Hepatic stellate cell (primary cell): Measurements from ENCODE around the gene TLK2.
"Not testable (repeated sequence)": the region's sequence is repeated elsewhere in the genome, so short reads cannot be mapped to it uniquely, and the experiment has no call there.

Experiments
- DNase-seq: peaks from one replicate; pipeline ENCODE4 v3.0.0; 2011; ENCODE audit warnings: low spot score

The TLK2 gene

GRCh38 chr17:62490990-62491389 is 12.4 kb downstream of the TLK2 start:
- not testable (repeated sequence) for DNase-seq

DNA sequence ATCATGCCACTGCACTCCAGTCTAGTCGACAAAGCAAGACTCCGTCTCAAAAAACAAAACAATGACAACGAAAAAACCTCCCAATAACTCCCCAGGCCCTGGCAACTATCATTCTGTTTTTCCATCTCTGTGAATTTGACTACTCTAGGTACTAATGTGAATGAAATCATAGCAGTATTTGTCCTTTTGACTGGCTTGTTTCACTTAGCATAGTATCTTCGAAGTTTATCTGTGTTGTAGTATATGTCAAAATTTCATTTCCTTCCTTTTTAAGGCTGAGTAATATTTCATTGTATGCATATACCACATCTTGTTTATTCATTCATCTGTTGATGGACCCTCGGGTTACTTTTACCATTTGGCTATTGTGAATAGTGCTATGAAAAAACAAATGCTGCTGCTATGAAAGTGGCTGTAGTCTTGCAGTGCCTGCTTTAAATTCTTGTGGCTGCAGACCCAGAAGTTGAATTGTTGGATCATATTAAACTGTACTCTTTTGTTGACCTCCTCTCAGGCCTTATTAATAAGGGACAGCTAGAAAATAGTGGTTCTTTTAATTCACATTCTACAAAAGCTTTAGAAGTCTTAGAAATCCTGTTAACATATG is 14.5 kb downstream of the TLK2 start:
- not testable (repeated sequence) for DNase-seq

DNA sequence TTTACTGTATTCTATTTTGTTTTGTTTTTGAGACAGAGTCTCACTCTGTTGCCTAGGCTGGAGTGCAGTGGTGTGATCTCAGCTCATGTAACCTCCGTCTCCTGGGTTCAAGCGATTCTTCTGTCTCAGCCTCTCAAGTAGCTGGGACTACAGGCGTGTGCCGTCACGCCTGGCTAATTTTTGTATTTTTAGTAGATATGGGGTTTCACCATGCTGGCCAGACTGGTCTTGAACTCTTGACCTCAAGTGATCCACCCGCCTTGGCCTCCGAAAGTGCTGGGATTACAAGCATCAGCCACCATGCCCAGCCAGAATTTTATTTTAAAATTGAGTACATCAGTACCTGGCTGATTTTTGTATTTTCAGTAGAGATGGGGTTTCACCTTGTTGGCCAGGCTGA is 15.4 kb downstream of the TLK2 start:
- not testable (repeated sequence) for DNase-seq

DNA sequence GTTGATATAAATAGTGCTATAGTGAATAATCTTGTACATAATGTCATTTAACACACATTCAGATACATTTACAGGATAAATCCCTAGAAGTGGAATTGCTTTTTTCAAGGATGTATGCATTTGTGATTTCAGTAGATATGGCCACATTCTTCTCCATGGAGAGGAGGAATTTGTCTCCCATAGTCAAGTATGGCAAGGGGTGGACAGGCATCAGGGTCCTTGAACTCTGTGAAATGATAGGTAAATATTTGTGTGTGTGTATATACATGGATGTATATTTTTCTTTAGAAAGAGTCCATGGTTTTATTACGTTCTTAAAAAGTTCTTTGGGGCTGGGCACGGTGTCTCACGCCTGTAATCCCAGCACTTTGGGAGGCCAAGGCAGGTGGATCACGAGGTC is 17.7 kb downstream of the TLK2 start:
- DNase-seq: not testable (repeated sequence)

DNA sequence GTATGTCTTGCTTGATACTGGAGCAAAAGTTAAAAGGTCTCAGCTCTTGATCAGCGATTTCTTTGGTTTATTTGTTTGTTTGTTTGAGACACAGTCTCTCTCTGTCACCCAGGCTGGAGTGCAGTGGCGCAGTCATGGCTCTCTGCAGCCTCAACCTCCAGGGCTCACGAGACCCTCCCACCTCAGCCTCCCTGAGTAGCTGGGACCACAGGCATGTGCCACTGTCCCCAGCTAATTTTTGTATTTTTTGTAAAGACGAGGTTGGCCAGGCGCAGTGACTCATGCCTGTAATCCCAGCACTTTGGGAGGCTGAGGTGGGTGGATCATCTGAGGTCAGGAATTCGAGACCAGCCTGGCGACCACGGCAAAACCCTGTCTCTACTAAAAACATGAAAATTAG is 20.2 kb downstream of the TLK2 start:
- DNase-seq: not testable (repeated sequence)

DNA sequence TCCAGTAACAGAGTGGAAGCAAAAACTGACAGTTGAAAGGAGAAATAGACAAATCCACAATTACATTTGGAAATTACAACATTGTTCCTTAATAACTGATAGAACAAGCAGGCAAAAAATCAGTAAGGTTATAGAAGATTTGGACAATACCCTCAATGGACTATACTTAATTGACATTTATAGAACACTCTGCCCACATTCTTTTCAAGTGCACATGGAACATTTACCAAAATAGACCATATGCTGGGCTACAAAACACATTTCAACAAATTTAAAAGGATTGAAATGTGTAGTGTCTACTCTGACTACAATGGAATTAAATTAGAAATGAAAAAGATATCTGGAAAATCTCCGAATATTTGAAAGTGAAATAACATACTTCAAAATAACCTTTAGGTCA is 21.8 kb downstream of the TLK2 start:
- DNase-seq: not testable (repeated sequence)

GRCh38 chr17:62504857-62505256 is 26.2 kb downstream of the TLK2 start:
- not testable (repeated sequence) for DNase-seq

GRCh38 chr17:62507191-62507836 is 28.7 kb downstream of the TLK2 start:
- not testable (repeated sequence) for DNase-seq

DNA sequence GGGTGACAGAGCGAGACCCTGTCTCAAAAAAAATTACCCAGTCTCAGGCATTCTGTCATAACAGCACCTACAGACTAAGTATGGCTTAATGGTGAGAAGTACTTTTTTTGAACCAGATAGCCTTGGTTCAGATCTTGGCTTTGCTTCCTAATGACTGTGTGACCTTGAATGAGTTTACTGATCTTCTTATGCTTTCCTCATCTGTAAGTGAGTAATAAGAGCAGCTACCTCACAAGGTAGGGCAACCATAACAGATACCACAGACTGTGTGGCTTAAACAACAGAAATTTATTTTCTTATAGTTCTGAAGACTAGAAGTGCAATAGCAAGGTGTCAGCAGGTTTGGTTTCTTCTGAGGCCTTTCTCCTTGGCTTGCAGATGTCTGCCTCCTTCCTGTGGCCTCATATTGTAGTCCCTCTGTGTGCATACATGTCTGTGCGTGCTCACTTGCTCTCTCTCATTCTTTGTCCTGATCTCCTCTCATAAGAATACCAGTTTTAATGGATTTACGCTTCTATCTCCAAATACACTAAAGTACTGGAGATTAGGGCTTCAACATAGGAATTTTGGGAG is 31.7 kb downstream of the TLK2 start:
- not testable (repeated sequence) for DNase-seq

DNA sequence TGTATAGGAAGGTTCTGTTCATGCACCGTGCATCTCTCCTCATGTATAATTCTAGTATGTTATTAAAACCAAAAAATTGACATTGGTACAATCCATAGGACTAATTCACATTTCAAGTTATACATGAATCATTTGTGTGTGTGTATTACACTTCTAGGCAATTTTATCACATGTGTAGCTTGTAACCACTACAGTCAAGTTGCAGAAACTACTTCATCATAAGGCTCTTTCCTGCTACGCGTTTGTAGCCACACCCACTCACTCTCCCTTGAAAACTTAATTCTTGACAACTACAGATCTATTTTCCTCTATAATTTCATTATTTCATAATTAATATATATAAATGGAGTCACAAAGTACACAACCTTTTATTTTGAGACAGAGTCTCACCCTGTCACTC is 32.4 kb downstream of the TLK2 start:
- DNase-seq: not testable (repeated sequence)

- not testable (repeated sequence) for DNase-seq
Observed at GRCh38 chr17:62516376-62516775, 37.8 kb downstream of the TLK2 start.

- not testable (repeated sequence) for DNase-seq
Observed at GRCh38 chr17:62521295-62521694, 42.7 kb downstream of the TLK2 start.

GRCh38 chr17:62524077-62524476 is 45.5 kb downstream of the TLK2 start:
- DNase-seq: not testable (repeated sequence)

- peak; percentile 5 for DNase-seq
Observed at GRCh38 chr17:62525317-62525716, 46.7 kb downstream of the TLK2 start.

- DNase-seq: not testable (repeated sequence)
Observed at GRCh38 chr17:62530936-62531335, 52.3 kb downstream of the TLK2 start.

GRCh38 chr17:62536557-62536956 is 57.9 kb downstream of the TLK2 start:
- DNase-seq: not testable (repeated sequence)

GRCh38 chr17:62541073-62541472 is 62.4 kb downstream of the TLK2 start:
- DNase-seq: not testable (repeated sequence)

GRCh38 chr17:62543278-62543775 is 64.7 kb downstream of the TLK2 start:
- DNase-seq: not testable (repeated sequence)

DNA sequence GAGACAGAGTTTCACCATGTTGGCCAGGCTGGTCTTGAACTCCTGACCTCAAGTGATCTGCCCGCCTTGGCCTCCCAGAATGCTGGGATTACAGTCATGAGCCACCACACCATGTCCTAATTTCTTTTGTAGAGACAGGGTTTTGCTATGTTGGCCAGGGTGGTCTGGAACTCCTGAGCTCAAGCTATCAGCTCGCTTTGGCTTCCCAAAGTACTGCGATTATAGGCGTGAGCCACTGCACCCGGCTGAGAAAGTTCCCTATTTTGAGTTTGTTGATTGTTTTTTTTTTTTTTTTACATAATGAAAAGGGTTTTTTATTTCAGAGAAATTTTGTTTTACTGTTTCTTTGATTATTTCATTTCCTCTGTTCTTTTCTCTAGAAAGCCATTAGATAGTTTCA is 67.4 kb downstream of the TLK2 start:
- not testable (repeated sequence) for DNase-seq

DNA sequence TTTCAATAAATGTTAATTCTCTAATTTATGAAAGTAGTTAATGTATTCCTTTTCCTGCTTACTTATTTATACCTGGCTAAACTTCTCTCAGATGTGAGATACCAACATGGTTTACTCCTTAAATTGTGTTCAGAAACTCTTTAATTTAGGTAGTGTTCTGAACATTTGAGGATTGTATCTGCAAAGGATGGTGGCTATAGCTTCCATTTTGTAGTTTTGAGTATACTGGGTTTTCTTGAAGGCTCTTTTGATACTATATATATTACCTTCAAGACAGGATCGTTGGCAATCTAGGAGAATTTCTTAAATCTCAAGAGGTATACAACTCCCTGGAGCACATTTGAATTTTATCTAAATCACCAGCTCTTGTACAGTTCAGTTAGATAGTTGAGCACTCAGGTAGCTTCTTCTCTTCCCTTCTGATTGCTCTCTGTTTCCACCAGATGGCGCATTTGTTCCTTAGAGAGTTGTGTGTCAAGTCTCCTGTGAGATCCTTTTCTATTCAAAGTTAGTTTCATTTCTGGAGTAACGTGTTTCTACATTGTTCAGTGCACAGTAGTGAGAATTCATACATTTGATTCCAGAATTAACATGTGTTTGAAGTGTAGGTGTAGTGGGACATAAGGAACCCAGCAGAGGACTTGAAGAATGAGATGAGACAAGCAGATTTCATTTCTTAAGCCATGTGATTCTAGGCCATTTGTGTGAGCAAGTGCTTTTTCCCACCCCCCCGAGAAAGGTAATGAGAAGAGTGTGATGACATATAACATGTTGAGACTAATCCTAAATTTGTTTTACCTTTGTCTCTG is 74.4 kb downstream of the TLK2 start:
- not testable (repeated sequence) for DNase-seq

- not testable (repeated sequence) for DNase-seq
Observed at GRCh38 chr17:62557532-62557931, 78.9 kb downstream of the TLK2 start.

DNA sequence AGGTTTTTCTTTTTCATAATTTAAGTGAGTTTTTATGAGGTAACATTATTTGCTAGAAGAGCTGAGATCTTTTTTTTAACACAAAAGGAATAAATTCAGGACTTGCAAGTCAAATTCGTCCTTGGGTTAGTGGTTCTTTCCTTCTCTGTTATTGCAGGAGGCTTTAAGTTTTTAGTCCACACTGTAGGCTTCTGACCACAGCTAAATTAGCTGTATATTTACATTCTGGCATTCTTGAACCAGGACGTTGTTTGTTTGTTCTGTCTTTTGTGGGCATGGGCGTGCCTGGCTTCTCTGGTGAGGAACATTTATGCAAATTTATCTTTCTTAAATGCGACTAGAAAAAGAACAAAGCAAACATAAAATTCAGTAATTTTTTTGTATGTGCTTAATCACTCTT is 80.3 kb downstream of the TLK2 start:
- not testable (repeated sequence) for DNase-seq
